GM19452 (cell line): ENCODE measurements around the gene C21orf58.
"Not testable (repeated sequence)": the region's sequence is repeated elsewhere in the genome, so short reads cannot be mapped to it uniquely, and the experiment has no call there.

ENCODE experiments used
- ATAC-seq: cut with Tn5 transposase; IDR thresholded peaks from one replicate; pipeline ENCODE4 v1.9.1; 2021; ENCODE audit not compliant: unreplicated experiment

C21orf58 gene

DNA sequence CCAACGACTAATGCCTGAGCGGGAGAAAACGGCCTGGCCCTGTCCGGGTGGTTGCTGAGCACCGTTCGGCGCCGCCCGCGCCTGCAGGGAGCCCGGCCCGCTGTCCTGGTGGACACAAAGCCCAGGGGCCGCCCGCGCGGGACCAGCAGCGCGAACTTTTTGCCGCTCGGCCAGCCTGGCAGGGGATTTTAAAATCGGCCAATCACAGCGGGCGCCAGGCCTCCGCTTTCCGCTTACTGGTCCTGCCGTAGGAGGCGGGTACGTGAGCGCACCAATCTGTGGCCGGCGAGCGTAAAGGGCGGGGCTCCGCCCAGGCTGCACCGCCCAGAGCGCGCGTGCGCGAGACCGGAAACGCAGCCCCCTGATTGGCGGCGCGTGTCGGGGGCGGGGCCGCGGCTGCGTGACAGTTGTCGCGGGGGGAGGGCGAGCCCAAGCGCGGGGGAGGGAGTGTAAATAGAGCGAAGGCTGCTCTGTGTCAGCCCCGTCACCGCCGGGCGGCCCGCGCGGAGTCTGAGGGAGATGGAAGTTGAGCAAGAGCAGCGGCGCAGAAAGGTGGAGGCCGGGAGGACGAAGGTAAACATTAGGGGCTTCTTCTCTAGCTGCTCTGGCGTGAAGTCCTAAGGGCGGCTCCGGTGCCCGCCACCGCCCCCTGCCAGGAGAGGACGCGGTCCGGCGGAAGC is at the start of gene C21orf58, which contains the start of gene PCNT:
Gene C21orf58 (minus strand): TSS at position 161 of the 680 bp plus-strand sequence. CDS start 1,132 bp downstream, outside the sequence.
Gene PCNT (plus strand): TSS at position 447 of the 680 bp plus-strand sequence. CDS start 73 bp downstream, at position 520.
- peak; percentile 77 for ATAC-seq

DNA sequence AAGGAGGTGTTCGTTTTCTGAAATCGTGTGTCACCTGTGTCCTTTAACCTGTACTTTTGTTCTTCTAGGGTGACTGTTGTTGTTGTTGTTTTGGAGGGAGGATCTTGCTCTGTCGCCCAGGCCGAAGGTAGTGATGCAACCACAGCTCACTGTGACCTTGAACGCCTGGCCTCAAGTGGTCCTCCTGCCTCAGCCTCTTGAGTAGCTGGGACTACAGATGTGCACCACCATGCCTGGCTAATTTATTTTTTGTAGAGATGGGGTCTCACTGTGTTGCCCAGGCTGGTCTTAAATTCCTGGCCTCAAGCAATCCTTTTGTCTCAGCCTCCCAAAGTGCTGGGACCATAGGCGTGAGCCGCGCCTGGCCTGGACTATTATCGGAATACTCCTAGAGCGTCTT is 49.3 kb upstream of the C21orf58 start:
- ATAC-seq = not testable (repeated sequence)

DNA sequence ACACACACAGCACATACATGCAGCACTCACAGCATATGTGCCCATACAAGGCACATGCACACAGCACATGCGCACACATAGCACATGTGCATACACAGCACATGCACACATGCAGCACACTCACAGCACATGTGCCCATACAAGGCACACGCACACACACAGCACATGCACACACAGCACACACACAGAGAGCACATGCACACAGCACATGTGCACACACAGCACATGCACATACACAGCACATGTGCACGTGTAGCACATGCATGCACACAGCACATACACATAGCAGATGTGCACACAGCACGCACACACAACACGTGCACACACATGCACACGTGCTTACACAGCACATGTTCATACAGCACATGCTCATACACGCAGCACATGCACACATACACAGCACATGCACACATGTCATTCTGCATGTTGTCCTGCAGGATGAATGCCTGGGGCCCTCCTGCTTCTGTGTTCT is 48.4 kb upstream of the C21orf58 start:
- ATAC-seq = no peak

DNA sequence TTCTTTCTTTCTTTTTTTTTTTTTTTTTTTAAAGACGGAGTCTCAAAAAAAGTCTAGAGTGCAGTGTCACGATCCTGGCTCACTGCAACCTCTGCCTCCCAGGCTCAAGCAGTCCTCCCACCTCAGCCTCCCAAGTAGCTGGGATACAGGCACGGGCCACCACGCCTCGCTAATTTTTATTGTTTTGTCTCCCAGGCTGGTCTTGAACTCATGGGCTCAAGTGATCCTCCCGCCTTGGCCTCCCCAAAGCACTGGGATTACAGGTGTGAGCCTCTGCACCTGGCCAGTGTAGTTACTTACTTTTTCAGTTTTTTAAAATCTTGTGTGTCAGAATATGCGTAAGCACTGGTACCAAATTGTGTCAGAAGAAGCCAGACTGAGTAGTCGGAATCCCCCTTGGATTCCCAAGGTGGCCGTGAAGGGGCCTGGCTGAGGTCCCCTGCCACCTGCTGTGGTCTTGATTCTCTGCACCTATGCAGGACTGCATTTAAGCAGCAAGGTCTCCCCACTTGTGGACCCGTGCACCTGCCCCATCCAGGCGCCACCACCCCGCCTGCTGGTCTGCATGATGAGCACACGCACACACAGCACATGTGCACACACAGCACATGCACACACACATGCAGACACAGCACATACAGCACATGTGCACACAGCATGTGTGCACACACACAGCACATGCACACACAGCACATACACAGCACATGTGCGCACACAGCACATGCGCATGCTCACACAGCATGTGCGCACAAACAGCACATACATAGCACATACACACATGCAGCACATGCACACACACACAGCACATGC is 47.7 kb upstream of the C21orf58 start:
- no peak for ATAC-seq

DNA sequence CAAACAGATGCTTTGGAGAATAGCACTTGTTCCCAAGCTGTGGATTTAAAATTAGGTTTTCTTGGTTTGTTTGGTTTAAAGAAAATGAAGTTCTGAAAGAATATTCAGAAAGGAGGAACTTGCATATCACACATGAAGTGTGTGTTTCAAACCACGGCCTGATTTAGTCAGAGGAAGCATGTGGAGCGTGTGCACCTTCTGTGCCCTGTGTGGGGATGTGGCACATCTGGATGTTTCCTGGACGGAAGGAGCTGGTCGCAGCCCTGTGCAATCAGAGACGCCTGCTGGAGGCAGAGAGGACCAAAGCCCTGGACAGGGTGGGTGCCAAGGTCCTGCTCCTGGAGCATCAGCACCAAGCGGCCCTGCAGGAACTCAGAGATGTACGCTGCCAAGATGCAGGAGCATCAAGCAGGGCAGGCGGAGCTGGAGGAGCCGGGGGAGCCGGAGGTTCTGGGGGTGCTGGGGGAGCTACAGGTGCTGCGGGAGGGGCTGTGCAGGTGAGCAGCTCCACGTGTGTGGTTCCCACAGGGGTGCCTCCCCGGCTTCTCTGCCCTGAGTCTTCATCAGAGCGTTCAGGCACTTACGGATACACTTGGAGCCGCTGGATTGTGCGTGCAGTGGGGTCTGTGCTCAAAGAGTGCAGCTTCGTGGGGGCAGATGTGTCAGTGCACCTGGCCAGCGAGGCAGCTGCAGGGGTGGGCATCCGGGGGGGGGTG is 46.0 kb upstream of the C21orf58 start:
- ATAC-seq = no peak

DNA sequence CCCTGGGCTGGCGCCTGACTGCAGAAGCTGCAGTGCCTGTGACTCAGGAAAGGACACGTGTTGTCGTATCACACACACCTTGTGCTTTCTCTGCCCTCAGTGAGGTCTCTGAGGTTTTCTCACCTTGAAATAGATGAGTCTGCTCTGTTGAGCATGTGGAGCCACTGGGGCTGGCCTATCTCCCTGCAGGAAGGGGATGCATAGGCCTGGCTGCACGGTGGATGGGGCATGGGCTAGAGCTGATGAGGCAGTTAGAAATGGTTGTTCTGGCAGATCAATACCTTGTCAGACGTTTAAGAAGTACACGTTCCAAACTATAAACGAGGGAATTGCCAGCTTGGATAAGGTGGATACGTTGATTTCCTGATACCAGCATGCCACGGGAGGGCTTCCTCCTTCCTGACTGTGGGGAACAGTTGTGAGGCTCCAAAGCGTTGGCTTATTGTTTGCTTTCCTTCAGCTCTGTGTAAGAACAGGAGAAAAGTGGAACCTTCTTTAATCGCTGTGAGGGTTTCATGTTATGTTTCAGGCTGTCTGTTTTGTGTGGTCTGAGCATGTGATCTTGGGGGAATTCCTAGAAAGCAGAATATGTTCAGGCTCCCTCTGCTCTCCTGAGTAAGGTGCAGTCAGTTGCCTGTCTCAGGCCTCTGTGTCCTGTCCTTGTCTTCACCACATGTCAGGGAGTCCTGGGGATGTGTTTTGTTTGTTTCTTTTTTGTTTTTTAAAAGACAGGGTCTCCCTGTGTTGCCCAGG is 45.0 kb upstream of the C21orf58 start:
- peak; percentile 65 for ATAC-seq

DNA sequence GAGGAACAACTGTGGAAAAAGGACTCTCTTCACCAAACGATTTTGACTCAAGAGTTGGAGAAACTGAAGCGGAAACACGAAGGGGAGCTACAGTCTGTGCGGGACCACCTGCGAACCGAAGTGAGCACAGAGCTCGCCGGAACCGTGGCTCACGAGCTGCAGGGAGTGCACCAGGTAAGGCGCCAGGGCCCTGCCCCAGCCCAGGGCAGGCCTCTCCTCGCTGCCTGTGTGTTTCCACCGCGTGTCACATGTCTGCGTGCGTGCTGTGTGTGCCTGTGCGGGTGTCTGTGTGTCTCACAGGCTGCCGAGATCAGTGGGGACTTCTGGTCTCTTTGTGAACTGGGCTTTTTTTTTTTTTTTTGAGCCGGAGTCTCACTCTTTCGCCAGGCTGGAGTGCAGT is 43.3 kb upstream of the C21orf58 start:
- ATAC-seq = no peak

DNA sequence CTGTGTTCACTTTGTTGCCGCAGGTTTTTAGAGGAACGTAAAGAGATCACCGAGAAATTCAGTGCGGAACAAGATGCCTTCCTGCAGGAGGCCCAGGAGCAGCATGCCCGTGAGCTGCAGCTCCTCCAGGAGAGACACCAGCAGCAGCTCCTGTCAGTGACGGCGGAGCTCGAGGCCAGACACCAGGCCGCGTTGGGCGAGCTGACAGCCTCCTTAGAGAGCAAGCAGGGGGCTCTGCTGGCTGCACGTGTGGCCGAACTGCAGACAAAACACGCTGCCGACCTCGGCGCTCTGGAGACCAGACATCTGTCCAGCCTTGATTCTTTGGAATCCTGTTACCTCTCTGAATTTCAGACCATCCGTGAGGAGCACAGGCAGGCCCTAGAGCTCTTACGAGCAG is 42.9 kb upstream of the C21orf58 start:
- ATAC-seq = no peak

DNA sequence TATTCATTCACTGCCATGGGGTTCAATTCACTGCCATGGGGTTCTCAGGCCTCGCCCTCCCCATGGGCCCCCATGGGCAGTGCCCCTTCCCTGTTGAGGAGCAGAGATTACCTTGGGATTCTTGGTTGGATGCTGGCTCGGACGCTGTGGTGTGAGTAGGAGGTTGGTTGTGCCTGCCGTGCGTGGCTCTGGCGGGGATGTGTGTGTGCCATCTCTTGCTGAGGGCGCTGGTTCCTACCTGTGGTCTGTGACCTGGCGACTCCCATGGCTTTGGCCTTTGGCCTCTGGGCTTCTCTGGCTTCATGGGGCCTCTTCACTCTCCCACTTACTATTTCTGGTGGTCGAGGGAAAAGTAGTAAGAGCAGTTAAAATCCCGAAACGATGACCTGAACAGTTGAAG is 42.4 kb upstream of the C21orf58 start:
- no peak for ATAC-seq

DNA sequence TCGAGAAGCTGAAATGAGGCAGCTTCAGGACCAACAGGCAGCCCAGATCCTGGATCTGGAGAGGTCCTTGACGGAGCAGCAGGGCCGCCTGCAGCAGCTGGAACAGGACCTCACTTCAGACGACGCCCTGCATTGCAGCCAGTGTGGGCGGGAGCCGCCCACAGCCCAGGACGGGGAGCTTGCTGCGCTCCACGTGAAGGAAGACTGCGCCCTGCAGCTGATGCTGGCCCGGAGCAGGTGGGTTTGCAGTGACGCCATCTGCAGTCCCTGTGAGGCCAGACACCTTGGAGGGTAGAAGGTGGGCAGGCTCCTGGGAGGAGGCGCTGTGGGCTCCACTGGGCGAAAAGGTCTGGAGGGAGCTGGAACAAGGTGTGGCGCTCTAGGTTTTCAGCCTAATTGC is 40.0 kb upstream of the C21orf58 start:
- no peak for ATAC-seq

DNA sequence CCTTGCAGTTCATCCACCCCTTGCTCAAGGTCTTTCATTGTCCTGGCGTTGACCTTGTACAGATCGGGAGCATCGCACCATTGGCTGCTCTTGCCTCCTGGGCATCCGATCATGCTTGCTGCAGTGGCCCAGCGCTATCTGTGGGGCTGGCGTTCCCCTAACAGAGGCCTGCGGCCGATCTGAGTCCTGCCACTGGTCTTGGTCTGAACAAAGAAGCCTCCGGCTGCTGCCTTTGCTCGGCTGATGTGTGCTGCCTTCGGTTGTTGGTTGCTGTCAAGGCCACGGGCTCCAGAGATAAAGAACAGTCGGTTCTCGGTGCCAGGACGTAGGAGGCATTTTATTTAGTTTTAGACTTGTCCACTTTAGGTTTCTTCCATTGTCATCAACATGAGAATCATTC is 39.3 kb upstream of the C21orf58 start:
- ATAC-seq = no peak

DNA sequence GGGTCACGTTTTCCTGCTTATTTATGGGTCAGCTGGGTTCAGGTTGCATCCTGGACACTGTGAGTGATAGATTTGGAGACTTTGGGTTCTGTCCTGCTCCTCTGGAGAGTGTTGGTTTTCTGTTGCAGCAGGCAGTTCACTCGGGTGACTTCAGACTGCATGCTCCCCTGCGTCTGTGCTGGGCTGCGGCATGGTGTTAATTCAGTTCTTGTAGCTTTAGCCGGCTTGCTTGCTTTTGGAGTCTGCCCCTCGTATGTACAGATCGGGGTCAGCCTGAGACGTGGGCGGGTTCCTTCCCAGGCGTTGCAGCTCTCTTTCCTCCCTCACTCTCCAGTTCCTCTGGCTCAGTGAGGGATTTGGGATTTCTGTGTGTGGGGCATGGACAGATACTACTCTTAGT is 38.3 kb upstream of the C21orf58 start:
- ATAC-seq = no peak

DNA sequence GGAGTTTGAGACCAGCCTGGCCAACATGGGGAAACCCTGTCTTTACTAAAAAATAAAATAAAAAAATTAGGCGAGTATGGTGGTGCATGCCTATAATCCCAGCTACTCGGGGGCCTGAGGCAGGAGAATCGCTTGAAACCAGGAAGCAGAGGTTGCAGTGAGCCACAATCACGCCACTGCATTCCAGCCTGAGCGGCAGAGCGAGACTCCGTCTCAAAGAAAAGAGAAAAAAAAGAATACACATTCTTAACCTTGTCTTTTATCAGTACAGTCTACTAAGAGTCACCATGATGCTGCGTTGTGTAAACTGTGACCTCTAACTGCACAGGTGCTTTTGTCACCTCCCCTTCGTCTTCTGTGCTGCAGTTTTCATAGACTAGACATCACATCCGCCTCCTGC is 37.5 kb upstream of the C21orf58 start:
- ATAC-seq = no peak

DNA sequence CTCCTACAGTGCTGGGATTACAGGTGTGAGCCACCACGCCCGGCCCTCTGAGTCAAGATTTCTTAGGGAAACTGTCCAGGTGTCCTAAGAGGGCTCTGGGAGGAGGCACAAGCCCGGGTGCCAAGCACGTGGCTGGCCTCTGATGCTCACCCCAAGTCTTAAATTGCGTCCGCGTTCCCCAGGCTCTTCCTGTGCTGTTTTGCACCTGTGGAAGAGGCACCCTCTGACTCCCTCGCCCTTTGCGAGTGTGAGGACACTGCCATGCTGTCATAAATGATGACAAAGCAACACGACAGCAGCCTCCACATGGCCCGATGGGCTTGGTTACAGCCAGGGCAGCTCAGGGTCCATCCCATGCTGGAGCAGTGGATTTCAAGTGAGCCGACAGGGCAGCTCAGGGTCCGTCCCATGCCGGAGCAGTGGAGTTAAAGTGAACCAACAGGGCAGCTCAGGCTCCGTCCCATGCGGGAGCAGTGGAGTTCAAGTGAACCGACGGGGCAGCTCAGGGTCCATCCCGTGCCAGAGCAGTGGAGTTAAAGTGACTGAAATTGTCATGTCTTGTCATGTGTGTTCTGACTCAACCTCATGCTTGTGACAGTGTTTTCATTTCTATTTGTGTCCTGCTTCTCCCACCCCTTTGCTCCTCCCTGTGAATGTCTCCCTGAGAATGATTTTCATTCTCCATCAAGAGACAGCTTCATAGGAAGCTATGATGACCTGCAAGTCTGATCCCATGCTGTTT is 34.2 kb upstream of the C21orf58 start:
- no peak for ATAC-seq

DNA sequence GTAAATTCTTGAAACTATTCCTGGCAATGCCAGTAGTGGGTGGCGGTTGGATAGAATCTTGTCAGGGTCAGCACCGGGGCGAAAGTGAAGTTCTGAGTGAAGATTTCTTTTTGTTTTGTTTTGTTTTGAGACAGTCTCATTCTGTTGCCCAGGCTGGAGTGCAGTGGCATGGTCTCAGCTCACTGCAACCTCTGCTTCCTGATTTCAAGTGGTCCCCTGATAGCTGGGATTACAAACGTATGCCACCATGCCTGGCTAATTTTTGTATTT is 33.6 kb upstream of the C21orf58 start:
- ATAC-seq = no peak

DNA sequence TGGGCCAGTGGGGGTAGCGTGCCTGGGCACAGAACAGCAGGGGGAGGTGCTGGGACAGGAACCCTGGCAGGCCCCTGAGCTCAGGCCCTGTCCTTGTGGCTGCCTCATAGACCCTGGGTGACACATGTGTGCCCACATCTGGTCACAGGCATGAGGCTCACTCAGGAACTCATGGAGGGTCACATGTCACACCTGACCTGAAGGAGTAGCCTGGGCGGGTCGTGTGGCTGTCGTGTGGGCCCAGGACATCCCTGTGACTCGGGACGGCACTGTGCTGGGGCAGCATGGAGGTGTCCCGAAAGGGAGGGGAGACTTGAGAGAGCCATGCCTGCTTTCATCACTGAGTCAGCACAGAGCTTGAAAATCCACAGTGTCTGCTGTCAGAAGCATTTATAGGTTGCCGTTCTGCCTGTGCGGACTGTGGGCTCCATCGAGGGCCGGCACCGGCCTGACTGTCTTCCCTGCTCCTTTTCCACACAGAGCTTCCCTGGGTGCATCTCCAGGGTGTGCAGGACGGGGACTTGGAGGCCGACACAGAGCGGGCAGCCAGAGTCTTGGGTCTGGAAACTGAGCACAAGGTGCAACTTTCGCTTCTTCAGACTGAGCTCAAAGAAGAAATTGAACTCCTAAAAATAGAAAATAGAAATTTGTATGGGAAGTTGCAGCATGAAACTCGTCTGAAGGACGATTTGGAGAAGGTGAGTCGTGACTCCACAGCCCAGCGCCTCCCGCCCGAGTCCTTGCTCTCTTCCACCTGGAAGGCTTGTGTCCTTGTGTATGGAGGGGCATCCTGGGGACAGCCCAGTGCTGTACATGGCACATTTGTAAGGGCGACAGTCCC is 33.0 kb upstream of the C21orf58 start:
- ATAC-seq = no peak

DNA sequence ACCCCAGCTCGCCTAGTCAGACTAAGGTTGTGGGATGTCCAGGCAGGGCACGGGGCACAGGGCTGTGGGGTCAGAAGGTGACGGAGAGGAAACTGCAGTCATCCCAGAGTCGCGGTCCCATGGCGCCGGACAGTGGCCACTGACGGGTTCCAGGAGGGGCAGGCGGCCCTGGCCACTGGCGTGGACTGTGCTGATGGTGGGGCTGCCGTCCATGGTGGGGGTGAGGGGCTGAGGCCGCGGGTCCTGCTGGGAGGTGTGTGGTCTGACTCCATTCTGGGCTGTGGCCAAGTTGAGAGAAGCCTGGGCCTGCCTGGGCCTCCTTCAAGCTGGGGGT is 32.3 kb upstream of the C21orf58 start:
- no peak for ATAC-seq

DNA sequence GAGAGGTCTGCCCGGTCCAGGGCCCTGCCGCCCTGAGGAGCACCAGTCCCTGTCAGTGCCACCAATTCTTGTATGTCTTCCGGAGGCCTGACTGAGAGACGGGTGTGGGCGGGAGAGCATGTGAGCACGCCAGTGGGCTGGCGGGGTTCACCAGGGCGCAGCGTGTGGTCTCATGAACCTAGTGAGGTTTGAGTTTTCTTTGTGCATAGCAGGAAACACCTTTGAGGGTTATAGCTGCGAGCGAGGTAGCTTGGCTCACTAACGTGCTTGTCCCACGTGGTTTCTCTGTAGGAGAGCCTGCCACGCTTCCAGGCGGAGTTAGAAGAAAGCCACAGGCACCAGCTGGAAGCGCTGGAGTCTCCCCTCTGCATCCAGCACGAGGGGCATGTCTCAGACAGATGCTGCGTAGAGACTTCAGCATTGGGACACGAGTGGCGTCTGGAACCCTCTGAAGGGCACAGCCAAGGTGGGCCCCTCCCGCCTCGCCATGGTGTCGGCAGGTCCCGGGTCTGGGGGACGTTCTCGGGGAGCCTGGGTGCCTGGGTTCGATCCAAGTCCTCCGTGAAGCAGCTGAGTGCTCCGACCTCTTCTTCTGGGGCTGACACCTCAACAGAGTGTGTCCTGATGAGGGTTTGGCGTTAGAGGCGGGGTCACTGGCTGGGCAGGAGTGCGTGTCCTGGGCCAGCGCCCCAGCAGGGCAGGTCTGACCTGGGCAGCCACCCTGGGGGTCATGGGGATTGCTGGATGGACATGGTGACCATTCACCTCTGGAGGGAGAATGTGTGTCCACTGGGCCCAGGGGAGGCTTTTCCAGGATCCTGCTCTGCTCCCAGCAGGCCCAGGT is 31.7 kb upstream of the C21orf58 start:
- no peak for ATAC-seq

DNA sequence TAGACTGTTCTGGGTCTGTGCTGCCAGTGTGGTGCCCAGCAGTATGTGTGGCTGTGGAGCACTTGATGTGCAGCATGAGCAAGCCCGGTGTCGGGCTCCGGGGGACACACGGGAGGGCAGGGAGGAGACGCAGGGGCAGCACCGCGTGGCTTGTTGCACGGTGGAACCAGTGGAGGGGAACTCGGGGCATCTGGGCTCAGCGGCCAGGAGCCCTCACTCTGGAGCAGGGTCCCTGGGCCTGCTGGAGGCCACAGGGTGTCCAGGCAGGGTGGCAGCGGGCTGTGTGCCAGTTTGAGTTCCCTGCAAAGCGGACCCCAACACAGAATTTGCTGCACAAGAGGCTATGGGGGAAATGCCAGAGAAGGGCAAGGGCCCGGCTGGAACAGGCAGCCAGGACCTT is 30.8 kb upstream of the C21orf58 start:
- ATAC-seq = no peak
